MM.1S (cell line): ENCODE measurements around the gene GPD1.

Experiments used
- EZH2 ChIP-seq: fragments of 300-600 bp; sonication (generic); optimal IDR thresholded peaks from 2 replicates; pipeline ENCODE3; 2017; ENCODE audit warnings: low read depth, mild to moderate bottlenecking, antibody characterized with exemption, low read length, mixed read lengths
- EZH2phosphoT487 ChIP-seq: fragments of 300-600 bp; sonication (generic); IDR thresholded peaks from 2 replicates; pipeline ENCODE4 v1.6.1; 2018; ENCODE audit warnings: antibody characterized with exemption, low read length
- TF ChIP-seq, protein P1 (sequence below): fragments of 300-600 bp; sonication (generic); IDR thresholded peaks from 2 replicates; pipeline ENCODE4 v1.5.1; 2016; ENCODE audit warnings: antibody characterized with exemption, low read length, mixed read lengths

DNA sequence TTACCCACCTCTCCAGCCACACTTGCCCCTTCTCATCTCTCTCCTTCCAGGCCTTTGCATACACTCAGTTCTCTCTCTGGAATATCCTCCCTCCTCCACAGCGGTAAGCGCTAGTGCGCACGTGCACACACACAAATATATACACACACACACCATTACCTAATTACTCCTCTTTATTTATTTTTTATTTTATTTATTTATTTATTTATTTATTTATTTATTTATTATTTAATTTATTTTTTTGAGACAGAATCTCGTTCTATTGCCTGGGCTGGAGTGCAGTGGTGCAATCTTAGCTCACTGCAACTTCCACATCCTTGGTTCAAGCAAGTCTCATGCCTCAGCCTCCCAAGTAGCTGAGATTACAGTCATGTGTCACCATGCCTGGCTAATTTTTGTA, 34.7 kb upstream of the GPD1 start:
- TF ChIP-seq EZH2phosphoT487 = no peak
- TF ChIP-seq, protein P1, sequence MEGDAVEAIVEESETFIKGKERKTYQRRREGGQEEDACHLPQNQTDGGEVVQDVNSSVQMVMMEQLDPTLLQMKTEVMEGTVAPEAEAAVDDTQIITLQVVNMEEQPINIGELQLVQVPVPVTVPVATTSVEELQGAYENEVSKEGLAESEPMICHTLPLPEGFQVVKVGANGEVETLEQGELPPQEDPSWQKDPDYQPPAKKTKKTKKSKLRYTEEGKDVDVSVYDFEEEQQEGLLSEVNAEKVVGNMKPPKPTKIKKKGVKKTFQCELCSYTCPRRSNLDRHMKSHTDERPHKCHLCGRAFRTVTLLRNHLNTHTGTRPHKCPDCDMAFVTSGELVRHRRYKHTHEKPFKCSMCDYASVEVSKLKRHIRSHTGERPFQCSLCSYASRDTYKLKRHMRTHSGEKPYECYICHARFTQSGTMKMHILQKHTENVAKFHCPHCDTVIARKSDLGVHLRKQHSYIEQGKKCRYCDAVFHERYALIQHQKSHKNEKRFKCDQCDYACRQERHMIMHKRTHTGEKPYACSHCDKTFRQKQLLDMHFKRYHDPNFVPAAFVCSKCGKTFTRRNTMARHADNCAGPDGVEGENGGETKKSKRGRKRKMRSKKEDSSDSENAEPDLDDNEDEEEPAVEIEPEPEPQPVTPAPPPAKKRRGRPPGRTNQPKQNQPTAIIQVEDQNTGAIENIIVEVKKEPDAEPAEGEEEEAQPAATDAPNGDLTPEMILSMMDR = no peak
- no peak for TF ChIP-seq EZH2
